Cardiac fibroblast (primary cell): ENCODE measurements around the gene TMEM178B.
A peak's percentile ranks its signal among the peaks of the same experiment; 100 is the strongest.

ENCODE experiments used
- DNase-seq, 2 donors: peaks; one replicate each; pipeline versions ENCODE4 v3.0.0 to v3.0.0-alpha.2; 2010; ENCODE audit warnings: low read depth in 2 of 2
- H3K4me3 ChIP-seq, 2 donors: replicated peaks in 1 of 2; 1 replicate in 1 of 2; 2 replicates in 1 of 2; pipeline ENCODE4 v1.5.1; 2011; ENCODE audit warnings: low read depth in 2 of 2, low read length in 2 of 2, mild to moderate bottlenecking in 2 of 2, moderate library complexity in 1 of 2
- CTCF ChIP-seq: IDR thresholded peaks from one replicate; pipeline ENCODE4 v1.5.1; 2011; ENCODE audit warnings: low read depth, mild to moderate bottlenecking, low read length, inconsistent platforms

The TMEM178B gene

GRCh38 chr7:141313896-141314295 is 240.0 kb downstream of the TMEM178B start:
- H3K4me3 ChIP-seq: no peak overlapping the region
- no peak for DNase-seq
- TF ChIP-seq CTCF: no peak

- no peak for TF ChIP-seq CTCF
- DNase-seq: no peak
- no peak overlapping the region for H3K4me3 ChIP-seq
Observed at GRCh38 chr7:141317033-141317585, 243.2 kb downstream of the TMEM178B start.

- no peak overlapping the region for H3K4me3 ChIP-seq
- no peak for TF ChIP-seq CTCF
- peak in 1 of 2 donors; percentile 44 for DNase-seq
Observed at GRCh38 chr7:141320287-141320686, 246.4 kb downstream of the TMEM178B start.

GRCh38 chr7:141322383-141322782 is 248.5 kb downstream of the TMEM178B start:
- DNase-seq: no peak
- no peak for TF ChIP-seq CTCF
- no peak overlapping the region for H3K4me3 ChIP-seq

GRCh38 chr7:141323826-141324225 is 250.0 kb downstream of the TMEM178B start:
- DNase-seq: no peak
- no peak for TF ChIP-seq CTCF
- no peak overlapping the region for H3K4me3 ChIP-seq

- no peak for TF ChIP-seq CTCF
- H3K4me3 ChIP-seq: no peak overlapping the region
- DNase-seq: no peak
Observed at GRCh38 chr7:141324870-141325269, 251.0 kb downstream of the TMEM178B start.

DNA sequence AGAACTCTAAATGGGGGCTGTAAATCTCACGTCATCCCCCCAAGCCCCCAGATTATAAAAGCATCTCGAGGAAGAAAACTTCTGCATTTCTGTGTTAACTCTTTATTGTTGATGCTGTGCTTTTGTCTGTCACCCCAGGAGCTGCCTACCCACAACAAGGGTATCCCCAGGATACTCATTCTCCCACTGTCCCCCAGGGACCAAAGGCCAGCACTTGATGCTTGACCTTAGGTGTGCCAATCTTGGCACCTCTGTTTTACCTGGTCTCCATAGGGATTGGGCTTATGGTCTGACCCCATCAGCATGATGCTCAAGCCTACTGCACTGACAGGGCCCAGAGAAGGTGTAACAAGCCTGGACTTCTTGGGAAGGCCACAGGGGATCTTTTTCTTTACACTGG is 251.4 kb downstream of the TMEM178B start:
- TF ChIP-seq CTCF: no peak
- DNase-seq: no peak
- no peak overlapping the region for H3K4me3 ChIP-seq
